Esophagus mucosa (tissue), 1 donor: ENCODE measurements around the gene ARGLU1. TPM values are rescaled to one million over a fixed set of nuclear protein-coding genes. Genes with fewer than 3 reads are reported as not detected.
"Not testable (repeated sequence)": the region's sequence is repeated elsewhere in the genome, so short reads cannot be mapped to it uniquely, and the experiment has no call there.

Experiments
- ATAC-seq: fragments of 200-7000 bp; cut with Tn5 transposase; one replicate; pipeline ENCODE4 v1.9.1; 2020
- total RNA-seq: library from RNA; stranded (reverse); gene quantifications from one replicate; pipeline ENCODE4 v1.2.4, GENCODE V29; 2023
- donor health status: DM: yes; HTN: yes; CAD: no.

Gene ARGLU1
- 27.7 TPM for total RNA-seq

- peak; percentile 89 for ATAC-seq
Measured at GRCh38 chr13:106567474-106568298, at the start of gene ARGLU1. Gene ARGLU1 (minus strand): TSS chr13:106568137. CDS start chr13:106567919, 218 bp downstream.

GRCh38 chr13:106617561-106617960, 49.6 kb upstream of the ARGLU1 start:
- peak; percentile 94 for ATAC-seq

- no peak for ATAC-seq
Measured at GRCh38 chr13:106616729-106617128, 48.8 kb upstream of the ARGLU1 start.

- ATAC-seq = no peak
Measured at GRCh38 chr13:106614874-106615273, 46.9 kb upstream of the ARGLU1 start.

GRCh38 chr13:106612688-106613087, 44.8 kb upstream of the ARGLU1 start:
- ATAC-seq = no peak

GRCh38 chr13:106610486-106610885, 42.5 kb upstream of the ARGLU1 start:
- peak; percentile 89 for ATAC-seq

- no peak for ATAC-seq
Measured at GRCh38 chr13:106609116-106609515, 41.2 kb upstream of the ARGLU1 start.

GRCh38 chr13:106603546-106603945, 35.6 kb upstream of the ARGLU1 start:
- ATAC-seq = no peak

- ATAC-seq = peak; percentile 26
Measured at GRCh38 chr13:106602178-106602577, 34.2 kb upstream of the ARGLU1 start.

GRCh38 chr13:106601489-106601888, 33.6 kb upstream of the ARGLU1 start:
- ATAC-seq = no peak

- ATAC-seq = not testable (repeated sequence)
Measured at GRCh38 chr13:106600798-106601135, 32.8 kb upstream of the ARGLU1 start.

GRCh38 chr13:106599875-106600797, 32.2 kb upstream of the ARGLU1 start:
- ATAC-seq = no peak

- ATAC-seq = no peak
Measured at GRCh38 chr13:106597749-106598395, 29.9 kb upstream of the ARGLU1 start.

GRCh38 chr13:106597186-106597585, 29.2 kb upstream of the ARGLU1 start:
- ATAC-seq = no peak

- ATAC-seq = no peak
Measured at GRCh38 chr13:106596275-106596937, 28.5 kb upstream of the ARGLU1 start.

- ATAC-seq = no peak
Measured at GRCh38 chr13:106595625-106596024, 27.7 kb upstream of the ARGLU1 start.

GRCh38 chr13:106594980-106595379, 27.0 kb upstream of the ARGLU1 start:
- no peak for ATAC-seq

- ATAC-seq = no peak
Measured at GRCh38 chr13:106593132-106593531, 25.2 kb upstream of the ARGLU1 start.

GRCh38 chr13:106591299-106591698, 23.4 kb upstream of the ARGLU1 start:
- ATAC-seq = no peak

- ATAC-seq = peak; percentile 61
Measured at GRCh38 chr13:106589716-106590115, 21.8 kb upstream of the ARGLU1 start.

GRCh38 chr13:106588367-106588766, 20.4 kb upstream of the ARGLU1 start:
- ATAC-seq = no peak

GRCh38 chr13:106587787-106588186, 19.9 kb upstream of the ARGLU1 start:
- peak; percentile 85 for ATAC-seq
